Mammary epithelial cell (primary cell): ENCODE data around the gene TBC1D14.

Source experiments
- EZH2 ChIP-seq: IDR thresholded peaks from 2 replicates; pipeline ENCODE4 v1.6.1; 2012; ENCODE audit warnings: low read length, inconsistent platforms, borderline replicate concordance
- TF ChIP-seq, protein P1 (sequence below), 2 donors: IDR thresholded peaks in 1 of 2; conservative IDR thresholded peaks in 1 of 2; 2 replicates each; pipeline ENCODE4 v1.5.1; 2011 to 2012; ENCODE audit warnings: inconsistent platforms in 2 of 2, low read length in 2 of 2, mild to moderate bottlenecking in 2 of 2, control low read depth in 1 of 2, low read depth in 1 of 2; ENCODE audit not compliant: insufficient read depth in 1 of 2; ENCODE audit errors: extremely low read depth in 1 of 2

DNA sequence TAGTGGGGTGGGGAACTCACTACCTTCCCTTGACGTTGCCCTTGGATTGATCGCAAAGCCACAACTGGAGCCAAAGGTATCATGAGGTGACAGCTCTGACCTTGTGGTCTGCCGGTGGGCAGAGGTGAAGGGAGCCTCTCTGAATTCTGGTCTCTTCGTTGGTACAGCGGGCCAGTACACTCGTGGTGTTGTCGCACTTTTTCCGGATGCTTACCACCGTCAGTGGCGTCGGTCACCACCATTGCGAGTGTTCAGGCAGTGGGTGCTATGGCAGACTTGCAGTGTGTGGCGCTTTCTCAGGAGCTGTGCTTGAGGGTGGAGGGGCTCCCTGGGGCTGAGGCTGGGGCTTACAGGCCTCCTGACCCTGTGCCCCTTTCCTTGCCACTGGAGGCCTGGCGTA is 163.4 kb downstream of the TBC1D14 start:
- TF ChIP-seq, protein P1, sequence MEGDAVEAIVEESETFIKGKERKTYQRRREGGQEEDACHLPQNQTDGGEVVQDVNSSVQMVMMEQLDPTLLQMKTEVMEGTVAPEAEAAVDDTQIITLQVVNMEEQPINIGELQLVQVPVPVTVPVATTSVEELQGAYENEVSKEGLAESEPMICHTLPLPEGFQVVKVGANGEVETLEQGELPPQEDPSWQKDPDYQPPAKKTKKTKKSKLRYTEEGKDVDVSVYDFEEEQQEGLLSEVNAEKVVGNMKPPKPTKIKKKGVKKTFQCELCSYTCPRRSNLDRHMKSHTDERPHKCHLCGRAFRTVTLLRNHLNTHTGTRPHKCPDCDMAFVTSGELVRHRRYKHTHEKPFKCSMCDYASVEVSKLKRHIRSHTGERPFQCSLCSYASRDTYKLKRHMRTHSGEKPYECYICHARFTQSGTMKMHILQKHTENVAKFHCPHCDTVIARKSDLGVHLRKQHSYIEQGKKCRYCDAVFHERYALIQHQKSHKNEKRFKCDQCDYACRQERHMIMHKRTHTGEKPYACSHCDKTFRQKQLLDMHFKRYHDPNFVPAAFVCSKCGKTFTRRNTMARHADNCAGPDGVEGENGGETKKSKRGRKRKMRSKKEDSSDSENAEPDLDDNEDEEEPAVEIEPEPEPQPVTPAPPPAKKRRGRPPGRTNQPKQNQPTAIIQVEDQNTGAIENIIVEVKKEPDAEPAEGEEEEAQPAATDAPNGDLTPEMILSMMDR (conservative IDR thresholded peaks at IDR 0.05 in 1 of 2, IDR thresholded peaks at IDR 0.05 in 1 of 2; ENCODE audit: extremely low read depth in 1 of 2, insufficient read depth in 1 of 2, low read depth in 1 of 2, low read length in 2 of 2): no peak
- no peak for TF ChIP-seq EZH2
